ENCODE measurements around the gene APOM.
A peak's percentile ranks its signal among the peaks of the same experiment; 100 is the strongest.

Gene APOM

DNA sequence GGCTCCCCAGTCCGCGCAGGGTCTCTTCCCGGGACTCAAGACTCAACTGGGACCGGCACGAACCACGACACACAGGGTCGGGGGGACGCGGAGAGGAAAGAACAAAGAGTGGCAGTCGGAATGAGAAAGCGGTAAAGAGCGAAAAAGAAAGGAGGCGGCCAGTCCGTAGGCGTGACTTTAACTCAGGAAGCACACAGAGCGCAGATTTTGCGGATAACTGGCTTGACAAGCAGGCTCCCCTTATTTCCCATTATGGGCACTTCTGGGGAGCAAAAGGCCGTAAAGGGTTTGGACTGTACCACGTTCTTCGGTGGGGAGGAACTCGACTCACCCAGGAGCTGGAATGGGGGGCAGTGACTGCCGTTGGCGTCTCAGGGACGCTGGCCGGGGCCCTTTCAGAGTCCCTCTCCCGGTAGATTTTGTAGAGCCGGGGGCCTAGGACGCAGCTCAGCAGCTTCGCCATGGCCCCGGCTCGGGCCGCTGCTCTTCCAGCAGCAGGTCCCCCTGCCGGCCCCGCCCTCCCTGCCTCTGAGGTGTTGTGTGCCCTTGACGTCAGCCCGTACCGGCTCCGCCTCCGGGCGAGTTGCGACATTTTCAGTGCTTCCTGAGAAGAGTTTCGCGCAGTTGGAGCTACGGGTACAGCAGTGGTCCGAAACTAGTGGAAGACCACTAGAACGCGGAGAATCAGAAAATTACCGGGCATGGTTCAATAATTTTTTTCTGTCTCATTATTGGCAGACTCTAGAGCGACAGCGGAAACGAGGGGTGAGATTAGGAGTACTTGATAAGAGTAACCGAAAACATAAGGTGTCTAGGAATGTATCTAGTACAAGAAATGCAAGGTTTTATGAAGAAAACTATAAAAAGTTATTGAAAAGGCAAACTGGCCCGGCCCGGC is 47.4 kb downstream of the APOM start, which contains the start of gene ABHD16A:
ABHD16A (minus strand) TSS at position 506 of the 898 bp plus-strand sequence; CDS start at position 463, 43 bp downstream.
- TF ChIP-seq, protein P1, sequence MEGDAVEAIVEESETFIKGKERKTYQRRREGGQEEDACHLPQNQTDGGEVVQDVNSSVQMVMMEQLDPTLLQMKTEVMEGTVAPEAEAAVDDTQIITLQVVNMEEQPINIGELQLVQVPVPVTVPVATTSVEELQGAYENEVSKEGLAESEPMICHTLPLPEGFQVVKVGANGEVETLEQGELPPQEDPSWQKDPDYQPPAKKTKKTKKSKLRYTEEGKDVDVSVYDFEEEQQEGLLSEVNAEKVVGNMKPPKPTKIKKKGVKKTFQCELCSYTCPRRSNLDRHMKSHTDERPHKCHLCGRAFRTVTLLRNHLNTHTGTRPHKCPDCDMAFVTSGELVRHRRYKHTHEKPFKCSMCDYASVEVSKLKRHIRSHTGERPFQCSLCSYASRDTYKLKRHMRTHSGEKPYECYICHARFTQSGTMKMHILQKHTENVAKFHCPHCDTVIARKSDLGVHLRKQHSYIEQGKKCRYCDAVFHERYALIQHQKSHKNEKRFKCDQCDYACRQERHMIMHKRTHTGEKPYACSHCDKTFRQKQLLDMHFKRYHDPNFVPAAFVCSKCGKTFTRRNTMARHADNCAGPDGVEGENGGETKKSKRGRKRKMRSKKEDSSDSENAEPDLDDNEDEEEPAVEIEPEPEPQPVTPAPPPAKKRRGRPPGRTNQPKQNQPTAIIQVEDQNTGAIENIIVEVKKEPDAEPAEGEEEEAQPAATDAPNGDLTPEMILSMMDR (IDR thresholded peaks at IDR 0.05; ENCODE audit: low read depth, low read length), result no peak
- H3K4me3 ChIP-seq (ENCODE audit: low read depth, low read length), result peak within 1 kb of the TSS; percentile 98
- DNase-seq (ENCODE audit: low read depth, low spot score), result peak; percentile 99
- in situ Hi-C loops (cut with HindIII; ENCODE audit: low sequenced_read_pairs), result no loop called here

DNA sequence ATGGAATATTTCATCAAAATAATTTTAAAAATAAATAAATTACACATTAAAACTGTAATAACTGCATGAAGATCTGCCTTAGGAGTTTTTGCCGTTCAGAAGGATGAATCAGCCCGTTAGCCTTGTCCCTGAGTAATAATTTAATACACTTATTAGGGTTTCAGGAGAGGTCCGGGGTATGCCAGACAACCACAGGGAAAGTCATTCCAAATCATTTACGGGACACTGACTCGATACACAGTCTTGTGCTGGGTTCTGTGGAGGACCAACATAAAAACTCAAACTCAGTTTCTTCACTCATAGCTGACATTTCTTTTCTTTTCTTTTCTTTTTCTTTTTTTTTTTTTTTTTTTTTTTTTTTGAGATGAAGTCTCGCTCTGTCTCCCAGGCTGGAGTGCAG is 50.2 kb downstream of the APOM start:
- no peak overlapping the region for H3K4me3 ChIP-seq (ENCODE audit: low read depth, low read length)
- TF ChIP-seq, protein P1 (IDR thresholded peaks at IDR 0.05; ENCODE audit: low read depth, low read length), result no peak
- no peak for DNase-seq (ENCODE audit: low read depth, low spot score)
- in situ Hi-C loops (cut with HindIII; ENCODE audit: low sequenced_read_pairs), result no loop called here

DNA sequence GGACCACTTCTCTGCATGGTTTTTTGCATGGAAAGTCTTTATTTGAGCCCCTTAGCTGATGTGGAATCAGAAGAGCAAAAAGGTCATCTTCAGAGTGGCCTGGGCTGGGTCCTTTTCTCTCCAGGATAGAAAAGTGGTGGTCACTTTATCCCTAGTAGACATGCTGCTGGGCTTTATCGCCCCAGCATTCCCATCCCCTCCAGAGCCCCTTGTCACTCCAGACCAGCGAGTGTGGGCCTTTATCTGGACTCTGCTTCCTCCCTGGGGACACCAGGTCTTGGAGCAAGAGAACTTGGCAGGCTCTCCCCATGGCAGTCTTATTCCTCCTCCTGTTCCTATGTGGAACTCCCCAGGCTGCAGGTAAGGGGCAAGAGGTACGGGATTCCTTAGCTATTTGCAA is 50.9 kb downstream of the APOM start, which contains the start of gene LY6G6F:
LY6G6F (plus strand) TSS at position 268 of the 400 bp plus-strand sequence; CDS start at position 309, 41 bp downstream.
- in situ Hi-C loops (cut with HindIII; ENCODE audit: low sequenced_read_pairs), result no loop called here
- no peak for DNase-seq (ENCODE audit: low read depth, low spot score)
- no peak within 1 kb of the TSS for H3K4me3 ChIP-seq (ENCODE audit: low read depth, low read length)
- TF ChIP-seq, protein P1 (IDR thresholded peaks at IDR 0.05; ENCODE audit: low read depth, low read length), result no peak

DNA sequence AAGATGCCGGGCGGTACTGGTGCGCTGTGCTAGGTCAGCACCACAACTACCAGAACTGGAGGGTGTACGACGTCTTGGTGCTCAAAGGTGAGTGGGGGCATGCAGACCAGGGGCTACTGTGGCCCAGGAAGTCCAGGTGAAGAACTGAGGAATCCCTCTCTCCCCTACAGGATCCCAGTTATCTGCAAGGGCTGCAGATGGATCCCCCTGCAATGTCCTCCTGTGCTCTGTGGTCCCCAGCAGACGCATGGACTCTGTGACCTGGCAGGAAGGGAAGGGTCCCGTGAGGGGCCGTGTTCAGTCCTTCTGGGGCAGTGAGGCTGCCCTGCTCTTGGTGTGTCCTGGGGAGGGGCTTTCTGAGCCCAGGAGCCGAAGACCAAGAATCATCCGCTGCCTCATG is 52.0 kb downstream of the APOM start:
- no peak for DNase-seq (ENCODE audit: low read depth, low spot score)
- no peak overlapping the region for H3K4me3 ChIP-seq (ENCODE audit: low read depth, low read length)
- in situ Hi-C loops (cut with HindIII; ENCODE audit: low sequenced_read_pairs), result no loop called here
- TF ChIP-seq, protein P1 (IDR thresholded peaks at IDR 0.05; ENCODE audit: low read depth, low read length), result no peak
